GM23338 (cell line): ENCODE measurements around the gene PLCH2.

Experiments used
- CTCF ChIP-seq, 2 experiments: fragments of 200-600 bp in 1 of 2; sonication (generic) in 1 of 2; conservative IDR thresholded peaks; 2 replicates each; pipeline versions ENCODE4 v1.5.1 to v1.6.1; 2016 to 2017; ENCODE audit warnings: antibody characterized with exemption in 2 of 2, low read depth in 2 of 2, mild to moderate bottlenecking in 2 of 2, moderate library complexity in 1 of 2
- EZH2phosphoT487 ChIP-seq: fragments of 200-600 bp; sonication (generic); IDR thresholded peaks from one replicate; pipeline ENCODE4 v1.8.1; 2018; ENCODE audit warnings: antibody characterized with exemption; ENCODE audit not compliant: unreplicated experiment
- POLR2AphosphoS5 ChIP-seq: IDR thresholded peaks from 2 replicates; pipeline ENCODE4 v1.6.1; 2016; ENCODE audit warnings: antibody characterized with exemption, low read depth
- REST ChIP-seq: IDR thresholded peaks from one replicate; pipeline ENCODE4 v1.6.1; 2018; ENCODE audit warnings: antibody characterized with exemption; ENCODE audit not compliant: unreplicated experiment
- STAT1 ChIP-seq: IDR thresholded peaks from one replicate; pipeline ENCODE4 v1.6.1; 2016; ENCODE audit warnings: antibody characterized with exemption; ENCODE audit not compliant: unreplicated experiment

GRCh38 chr1:2479186-2479585 lies 3.1 kb downstream of the PLCH2 start:
- TF ChIP-seq CTCF (conservative IDR thresholded peaks at IDR 0.05; ENCODE audit: low read depth in 2 of 2) (no peak), REST (no peak), EZH2phosphoT487 (no peak), POLR2AphosphoS5 (no peak), STAT1 (no peak)
